Vagina (tissue), 2 donors: ENCODE measurements around the gene BCAS1.

Experiments used
- CTCF ChIP-seq, 3 experiments: fragments of 450-650 bp in 2 of 3; fragments of 200-600 bp in 1 of 3; sonication (generic) in 1 of 3; IDR thresholded peaks; one replicate each; pipeline ENCODE4 v1.5.1; 2017 to 2019; ENCODE audit warnings: antibody characterized with exemption in 3 of 3, mild to moderate bottlenecking in 2 of 3, moderate library complexity in 2 of 3
- POLR2A ChIP-seq, 2 donors: fragments of 450-650 bp; IDR thresholded peaks; one replicate each; pipeline ENCODE4 v1.6.1; 2017; ENCODE audit warnings: antibody characterized with exemption in 2 of 2, mild to moderate bottlenecking in 2 of 2, moderate library complexity in 2 of 2

- TF ChIP-seq CTCF (IDR thresholded peaks at IDR 0.05): no peak
- no peak for TF ChIP-seq POLR2A (IDR thresholded peaks at IDR 0.05)
Measured at GRCh38 chr20:54091120-54091480, 20.7 kb upstream of the BCAS1 start.
